ENCODE results near the gene HERC2. TPM values are rescaled to one million over a fixed set of nuclear protein-coding genes. Genes with fewer than 3 reads are reported as not detected.

The HERC2 gene
- total RNA-seq, 1 donor from 2014 or later: 49.1 TPM

- H3K27me3 Mint-ChIP-seq: no peaks in the 10 kb centered on the region
- no peak for TF ChIP-seq CTCF (IDR thresholded peaks at IDR 0.05)
- POLR2A ChIA-PET: no interaction called here
- no peak overlapping the region for H3K4me3 Mint-ChIP-seq
- CTCF ChIA-PET: no interaction called here
- H3K9me3 Mint-ChIP-seq: no peaks in the 10 kb centered on the region
- H3K36me3 Mint-ChIP-seq (ENCODE audit: low read depth): peaks cover 80% of the 10 kb centered on the region
- peaks cover 16% of the 10 kb centered on the region for H3K4me1 Mint-ChIP-seq
- ATAC-seq (ENCODE audit: low read depth) (no peak), DNase-seq (no peak)
- intact Hi-C loops (cut with micrococcal nuclease): no loop called here
- no peak overlapping the region for H3K27ac Mint-ChIP-seq
Observed at GRCh38 chr15:28262438-28262837, 59.5 kb downstream of the HERC2 start.

DNA sequence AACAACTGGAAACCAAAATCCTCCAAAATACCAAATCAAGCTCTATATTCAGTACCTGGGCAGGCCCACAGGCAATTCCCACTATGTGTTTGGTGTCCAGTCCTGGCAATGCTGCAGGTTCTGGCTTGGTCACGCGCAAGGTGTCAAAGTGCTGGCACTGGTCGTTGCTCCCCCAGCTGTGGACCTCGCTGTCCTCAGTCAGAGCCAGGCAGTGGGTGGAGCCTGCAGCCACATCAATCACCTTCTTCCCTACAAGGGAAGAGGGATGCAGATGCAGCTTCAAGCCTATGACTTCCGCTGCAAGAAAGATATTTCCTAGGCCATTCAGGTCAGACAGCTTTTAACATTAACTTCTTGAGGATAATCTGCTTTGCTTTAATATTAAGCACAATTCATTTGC is 61.3 kb downstream of the HERC2 start:
- ChIA-PET POLR2A (no interaction called here), CTCF (interaction anchor here (0.7 kb wide), 1 partner anchor 715 kb away, joined by 3 read pairs; no protein-coding TSS in a partner anchor)
- ATAC-seq (ENCODE audit: low read depth) (no peak), DNase-seq (no peak)
- Mint-ChIP-seq H3K36me3 (ENCODE audit: low read depth) (peaks cover 79% of the 10 kb centered on the region), H3K4me1 (peaks cover 14% of the 10 kb centered on the region), H3K9me3 (no peaks in the 10 kb centered on the region), H3K27ac (no peak overlapping the region), H3K27me3 (no peaks in the 10 kb centered on the region), H3K4me3 (no peak overlapping the region)
- intact Hi-C loops (cut with micrococcal nuclease): no loop called here
- no peak for TF ChIP-seq CTCF (IDR thresholded peaks at IDR 0.05)

- Mint-ChIP-seq H3K4me1 (peaks cover 10% of the 10 kb centered on the region), H3K4me3 (no peak overlapping the region), H3K9me3 (no peaks in the 10 kb centered on the region), H3K27ac (no peak overlapping the region), H3K36me3 (ENCODE audit: low read depth) (peaks cover 78% of the 10 kb centered on the region), H3K27me3 (no peaks in the 10 kb centered on the region)
- no peak for TF ChIP-seq CTCF (IDR thresholded peaks at IDR 0.05)
- intact Hi-C loops (cut with micrococcal nuclease): no loop called here
- CTCF ChIA-PET: interaction anchor here (0.7 kb wide), 1 partner anchor 715 kb away, joined by 3 read pairs; no protein-coding TSS in a partner anchor
- ATAC-seq (ENCODE audit: low read depth) (no peak), DNase-seq (no peak)
- POLR2A ChIA-PET: no interaction called here
Observed at GRCh38 chr15:28260317-28260716, 61.7 kb downstream of the HERC2 start.

- CTCF ChIA-PET: no interaction called here
- TF ChIP-seq CTCF (IDR thresholded peaks at IDR 0.05): no peak
- intact Hi-C loops (cut with micrococcal nuclease): no loop called here
- DNase-seq (no peak), ATAC-seq (ENCODE audit: low read depth) (no peak)
- no peak overlapping the region for H3K27ac Mint-ChIP-seq
- POLR2A ChIA-PET: no interaction called here
- H3K9me3 Mint-ChIP-seq: no peaks in the 10 kb centered on the region
- H3K4me1 Mint-ChIP-seq: no peaks in the 10 kb centered on the region
- no peak overlapping the region for H3K4me3 Mint-ChIP-seq
- H3K36me3 Mint-ChIP-seq (ENCODE audit: low read depth): peaks cover 75% of the 10 kb centered on the region
- H3K27me3 Mint-ChIP-seq: no peaks in the 10 kb centered on the region
Observed at GRCh38 chr15:28255965-28256364, 66.0 kb downstream of the HERC2 start.

GRCh38 chr15:28252831-28253230 is 69.1 kb downstream of the HERC2 start:
- H3K36me3 Mint-ChIP-seq (ENCODE audit: low read depth): peaks cover 71% of the 10 kb centered on the region
- no peak for ATAC-seq (ENCODE audit: low read depth)
- intact Hi-C loops (cut with micrococcal nuclease): no loop called here
- TF ChIP-seq CTCF (IDR thresholded peaks at IDR 0.05): no peak
- ChIA-PET POLR2A (no interaction called here), CTCF (no interaction called here)
- no peak for DNase-seq
- H3K9me3 Mint-ChIP-seq: no peaks in the 10 kb centered on the region
- H3K4me1 Mint-ChIP-seq: no peaks in the 10 kb centered on the region
- H3K27me3 Mint-ChIP-seq: no peaks in the 10 kb centered on the region
- no peak overlapping the region for H3K4me3 Mint-ChIP-seq
- H3K27ac Mint-ChIP-seq: no peak overlapping the region

Measured in activated B cell treated with CpG ODN at 0.5 μM for 24 hours (primary cell).